RWPE2 (cell line): Measurements from ENCODE around the gene DGCR2.
"Not testable (repeated sequence)": the region's sequence is repeated elsewhere in the genome, so short reads cannot be mapped to it uniquely, and the experiment has no call there.

ENCODE experiments used
- ATAC-seq: fragments of 200-7000 bp; cut with Tn5 transposase; 3 replicates; pipeline ENCODE4 v1.9.1; 2021; ENCODE audit warnings: low read depth
- DNase-seq: peaks from one replicate; pipeline ENCODE4 v3.0.0-alpha.2; 2020; ENCODE audit warnings: low spot score
- H3K27ac ChIP-seq: fragments of 450-650 bp; 2 replicates; pipeline ENCODE4 v1.5.1; 2017; ENCODE audit warnings: mild to moderate bottlenecking; ENCODE audit not compliant: poor library complexity, severe bottlenecking
- H3K27me3 ChIP-seq: fragments of 250-450 bp; sonication (Bioruptor Pico); 2 replicates; pipeline ENCODE4 v1.5.1; 2021; ENCODE audit warnings: mild to moderate bottlenecking, moderate library complexity; ENCODE audit not compliant: insufficient read depth, poor library complexity, severe bottlenecking
- H3K36me3 ChIP-seq: fragments of 250-450 bp; sonication (Bioruptor Pico); 2 replicates; pipeline ENCODE4 v1.5.1; 2020; ENCODE audit warnings: low read depth, mild to moderate bottlenecking, moderate library complexity
- H3K4me1 ChIP-seq: fragments of 250-450 bp; sonication (Bioruptor Pico); 2 replicates; pipeline ENCODE4 v1.5.1; 2021; ENCODE audit warnings: mild to moderate bottlenecking, moderate library complexity; ENCODE audit not compliant: insufficient read depth, poor library complexity, severe bottlenecking
- H3K4me3 ChIP-seq: fragments of 250-450 bp; sonication (Bioruptor Pico); 2 replicates; pipeline ENCODE4 v1.5.1; 2021; ENCODE audit warnings: mild to moderate bottlenecking, moderate library complexity; ENCODE audit not compliant: severe bottlenecking
- H3K9me3 ChIP-seq: fragments of 250-450 bp; sonication (Bioruptor Pico); 2 replicates; pipeline ENCODE4 v1.5.1; 2021; ENCODE audit warnings: mild to moderate bottlenecking, moderate library complexity; ENCODE audit not compliant: severe bottlenecking
- TF ChIP-seq, protein P1 (sequence below): fragments of 450-650 bp; IDR thresholded peaks from one replicate; pipeline ENCODE4 v1.5.1; 2017; ENCODE audit warnings: mild to moderate bottlenecking, moderate library complexity; ENCODE audit not compliant: poor library complexity, severe bottlenecking

Gene DGCR2

DNA sequence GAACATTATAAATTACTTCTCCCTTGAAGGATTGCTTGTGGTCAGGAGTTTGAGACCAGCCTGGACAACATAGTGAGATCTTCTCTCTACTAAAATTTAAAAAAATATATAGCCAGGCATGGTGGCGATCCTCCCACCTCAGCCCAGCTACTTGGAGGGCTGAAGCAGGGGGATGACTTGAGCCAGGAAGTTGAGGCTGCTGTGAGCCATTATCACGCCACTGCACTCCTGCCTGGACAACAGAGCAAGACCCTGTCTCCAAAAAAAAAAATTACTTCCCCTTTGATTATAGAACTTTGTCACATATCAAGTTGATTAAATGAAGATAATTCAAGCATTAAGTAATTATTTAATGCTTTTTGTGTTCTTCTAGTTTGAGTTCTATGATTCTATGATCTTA lies 121.0 kb downstream of the DGCR2 start:
- Histone ChIP-seq H3K27me3 (peaks cover 62% of the 10 kb centered on the region), H3K36me3 (no peaks in the 10 kb centered on the region), H3K4me3 (no peak overlapping the region), H3K4me1 (no peaks in the 10 kb centered on the region), H3K9me3 (peaks cover 1% of the 10 kb centered on the region), H3K27ac (no peak overlapping the region)
- DNase-seq (no peak), ATAC-seq (no peak)
- TF ChIP-seq, protein P1, sequence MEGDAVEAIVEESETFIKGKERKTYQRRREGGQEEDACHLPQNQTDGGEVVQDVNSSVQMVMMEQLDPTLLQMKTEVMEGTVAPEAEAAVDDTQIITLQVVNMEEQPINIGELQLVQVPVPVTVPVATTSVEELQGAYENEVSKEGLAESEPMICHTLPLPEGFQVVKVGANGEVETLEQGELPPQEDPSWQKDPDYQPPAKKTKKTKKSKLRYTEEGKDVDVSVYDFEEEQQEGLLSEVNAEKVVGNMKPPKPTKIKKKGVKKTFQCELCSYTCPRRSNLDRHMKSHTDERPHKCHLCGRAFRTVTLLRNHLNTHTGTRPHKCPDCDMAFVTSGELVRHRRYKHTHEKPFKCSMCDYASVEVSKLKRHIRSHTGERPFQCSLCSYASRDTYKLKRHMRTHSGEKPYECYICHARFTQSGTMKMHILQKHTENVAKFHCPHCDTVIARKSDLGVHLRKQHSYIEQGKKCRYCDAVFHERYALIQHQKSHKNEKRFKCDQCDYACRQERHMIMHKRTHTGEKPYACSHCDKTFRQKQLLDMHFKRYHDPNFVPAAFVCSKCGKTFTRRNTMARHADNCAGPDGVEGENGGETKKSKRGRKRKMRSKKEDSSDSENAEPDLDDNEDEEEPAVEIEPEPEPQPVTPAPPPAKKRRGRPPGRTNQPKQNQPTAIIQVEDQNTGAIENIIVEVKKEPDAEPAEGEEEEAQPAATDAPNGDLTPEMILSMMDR, result no peak

DNA sequence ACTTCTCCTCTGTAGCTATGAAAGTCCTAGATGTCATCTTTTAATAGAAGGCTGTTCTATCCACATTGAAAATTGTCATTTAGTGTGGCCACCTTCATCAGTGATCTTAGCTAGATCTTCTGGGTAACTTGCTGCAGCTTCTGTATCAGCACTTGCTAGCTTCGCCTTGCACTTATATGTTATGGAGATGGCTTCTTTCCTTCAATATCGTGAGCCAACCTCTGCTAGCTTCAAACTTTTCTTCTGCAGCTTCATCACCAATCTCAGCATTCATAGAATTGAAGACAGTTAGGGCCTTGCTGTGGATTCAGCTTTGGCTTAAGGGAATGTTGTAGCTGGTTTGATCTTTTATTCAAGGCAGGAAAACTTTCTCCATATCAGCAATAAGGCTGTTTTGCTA lies 122.1 kb downstream of the DGCR2 start:
- DNase-seq, H3K9me3 ChIP-seq, H3K4me1 ChIP-seq, H3K27ac ChIP-seq, H3K4me3 ChIP-seq, H3K36me3 ChIP-seq, ATAC-seq: not testable (repeated sequence)
- peaks cover 55% of the 10 kb centered on the region for H3K27me3 ChIP-seq

DNA sequence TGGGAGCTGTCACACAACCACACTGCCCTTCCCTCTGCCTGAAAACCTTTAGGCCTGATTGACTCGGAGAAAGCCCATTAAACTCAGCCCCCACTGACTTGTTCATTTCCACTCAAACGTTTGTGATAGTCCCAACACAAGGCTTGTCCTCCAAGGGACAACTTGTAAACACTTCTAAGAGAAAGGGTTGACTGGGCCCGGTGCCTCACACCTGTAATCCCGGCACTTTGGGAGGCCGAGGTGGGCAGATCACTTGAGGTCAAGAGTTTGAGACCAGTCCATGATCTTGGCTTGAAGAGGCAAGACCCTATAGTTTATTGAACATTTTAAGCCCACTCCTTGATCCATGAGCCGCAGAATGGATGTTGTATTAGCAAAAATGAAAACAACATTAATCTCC lies 122.8 kb downstream of the DGCR2 start:
- Histone ChIP-seq H3K27me3 (peaks cover 55% of the 10 kb centered on the region), H3K27ac (no peak overlapping the region), H3K4me1 (no peaks in the 10 kb centered on the region), H3K36me3 (no peaks in the 10 kb centered on the region), H3K4me3 (no peak overlapping the region), H3K9me3 (peaks cover 1% of the 10 kb centered on the region)
- DNase-seq (no peak), ATAC-seq (no peak)
- TF ChIP-seq, protein P1, result no peak

DNA sequence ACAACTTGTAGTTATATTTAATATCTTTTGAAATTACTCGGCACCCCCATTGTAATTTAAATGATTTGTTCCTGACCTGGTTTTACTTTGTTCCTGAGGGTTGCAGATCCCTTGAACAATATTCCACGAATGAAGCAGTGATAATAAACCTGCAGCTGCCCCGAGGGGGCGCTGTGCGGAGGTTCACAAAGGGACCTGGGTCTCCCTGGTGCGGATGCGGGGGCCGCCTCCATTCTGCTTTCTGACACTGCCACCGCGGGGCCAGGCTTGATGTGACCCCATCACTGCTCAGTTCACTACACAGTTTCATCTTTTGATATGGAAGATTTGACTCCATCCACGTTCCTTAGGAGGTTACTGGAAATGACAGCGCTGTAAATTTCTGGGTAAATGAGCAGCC lies 123.2 kb downstream of the DGCR2 start:
- no peaks in the 10 kb centered on the region for H3K36me3 ChIP-seq
- H3K9me3 ChIP-seq, result peaks cover 1% of the 10 kb centered on the region
- DNase-seq, result no peak
- ATAC-seq, result no peak
- peaks cover 55% of the 10 kb centered on the region for H3K27me3 ChIP-seq
- H3K27ac ChIP-seq, result no peak overlapping the region
- H3K4me1 ChIP-seq, result no peaks in the 10 kb centered on the region
- no peak overlapping the region for H3K4me3 ChIP-seq
- TF ChIP-seq, protein P1, result no peak

DNA sequence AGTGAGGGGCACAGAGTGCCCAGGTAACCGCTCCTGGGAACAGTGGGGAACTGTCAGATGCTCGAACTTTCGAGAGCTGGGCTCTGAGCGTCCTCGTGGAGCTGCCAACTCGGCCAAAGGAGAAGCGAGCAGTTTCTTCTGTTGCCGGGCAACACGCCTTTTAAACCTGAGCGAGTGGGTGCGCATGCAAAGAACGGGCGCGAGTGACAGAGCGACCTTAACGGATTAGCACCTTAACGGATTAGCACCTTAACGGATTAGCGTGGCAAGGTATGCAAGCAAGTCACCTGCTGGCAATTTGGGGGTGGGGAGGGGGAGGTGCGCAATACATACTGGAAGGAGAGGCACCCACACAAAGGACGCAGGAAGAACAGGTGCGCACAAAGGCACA lies 124.3 kb downstream of the DGCR2 start:
- Histone ChIP-seq H3K4me3 (no peak overlapping the region), H3K9me3 (peaks cover 1% of the 10 kb centered on the region), H3K27me3 (peaks cover 51% of the 10 kb centered on the region), H3K4me1 (no peaks in the 10 kb centered on the region), H3K36me3 (no peaks in the 10 kb centered on the region), H3K27ac (no peak overlapping the region)
- TF ChIP-seq, protein P1, result no peak
- no peak for DNase-seq
- no peak for ATAC-seq
